GM03348 (cell line): Measurements from ENCODE around the gene TOLLIP.

ENCODE experiments used
- DNase-seq: peaks from one replicate; pipeline ENCODE4 v3.0.0; 2012; ENCODE audit warnings: low spot score

The TOLLIP gene

DNA sequence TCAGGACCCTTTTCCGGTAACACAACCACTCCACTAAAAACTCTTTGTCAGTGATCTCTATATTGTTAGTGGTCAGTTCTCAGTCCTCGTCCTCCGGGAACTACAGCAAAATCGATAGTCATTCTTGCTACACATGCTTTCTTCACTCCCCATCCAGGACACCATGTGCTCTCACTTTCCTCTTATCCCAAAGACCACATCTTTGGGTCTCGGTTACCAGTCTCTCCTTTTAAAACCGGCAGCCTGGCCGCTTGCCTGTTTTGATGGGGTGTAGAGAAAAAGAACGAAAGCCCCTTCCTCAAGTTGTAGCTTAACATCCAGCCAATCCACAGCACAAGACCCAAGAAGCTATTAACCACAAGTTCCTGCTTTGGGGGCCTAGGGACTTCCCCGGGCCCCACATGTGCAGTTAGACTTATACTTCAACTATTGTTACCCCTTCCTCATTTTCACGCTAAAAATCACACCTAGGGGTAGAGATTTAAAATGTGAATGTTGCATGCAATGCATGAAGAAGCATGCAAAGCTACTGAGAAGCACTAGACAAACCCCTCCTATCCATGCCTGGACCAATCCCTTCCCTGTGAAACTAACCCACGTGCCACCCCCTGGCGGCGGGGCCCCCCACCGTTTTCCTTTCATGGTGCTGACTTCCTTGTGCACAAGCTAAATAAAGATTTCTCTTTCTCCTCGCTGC is 1.5 kb upstream of the TOLLIP start:
- DNase-seq: no peak

DNA sequence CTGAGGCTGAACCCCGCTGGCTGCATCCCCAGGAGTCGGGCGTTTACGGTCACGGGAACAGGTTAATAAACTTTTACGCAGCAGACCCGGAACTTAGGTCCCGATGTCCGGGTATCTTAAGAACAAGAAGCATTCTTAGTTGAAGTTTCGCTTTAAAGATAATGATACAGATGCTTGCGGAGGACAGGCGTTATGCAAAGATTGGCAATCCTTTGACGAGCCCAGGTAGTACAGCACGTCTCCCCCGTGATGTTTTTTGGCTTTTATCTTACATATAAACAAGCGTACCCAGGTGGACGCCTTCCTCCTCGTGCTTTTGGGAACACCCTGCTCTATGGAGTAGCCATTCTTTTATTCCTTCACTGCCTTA is 871 bp upstream of the TOLLIP start:
- DNase-seq: no peak

DNA sequence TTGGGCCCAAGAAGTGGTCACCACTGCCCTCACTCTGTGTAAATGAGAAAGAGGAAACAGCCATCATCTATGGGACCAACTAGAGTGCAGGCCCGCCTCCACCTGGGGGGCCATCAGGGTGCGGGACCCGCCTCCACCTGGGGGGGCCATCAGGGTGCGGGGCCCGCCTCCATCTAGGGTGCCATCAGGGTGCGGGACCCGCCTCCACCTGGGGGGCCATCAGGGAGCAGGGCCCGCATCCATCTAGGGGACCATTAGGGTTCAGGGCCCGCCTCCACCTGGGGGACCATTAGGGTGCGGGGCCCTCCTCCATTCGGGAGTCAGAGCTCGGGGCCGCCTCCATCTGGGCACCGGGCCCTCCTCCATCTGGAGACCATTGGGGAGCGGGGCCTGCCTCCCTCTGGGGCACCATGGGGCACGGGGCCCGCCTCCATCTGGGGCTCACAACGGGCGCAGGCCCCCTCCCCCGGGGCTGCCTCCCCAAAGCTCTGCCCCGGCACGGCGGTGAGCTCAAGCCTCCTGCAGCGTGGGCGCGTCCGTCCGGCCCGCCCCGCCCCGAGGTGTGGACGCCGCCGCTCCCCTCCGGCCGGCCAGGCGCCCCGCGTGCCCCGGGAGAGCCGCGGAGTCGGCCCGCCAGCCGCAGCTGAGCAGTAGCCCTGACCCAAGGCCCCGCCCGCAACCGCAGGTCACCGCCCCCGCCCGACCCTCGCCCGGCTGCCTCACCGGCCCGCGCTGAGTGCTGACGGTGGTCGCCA is 512 bp downstream of the TOLLIP start:
- peak; percentile 88 for DNase-seq

DNA sequence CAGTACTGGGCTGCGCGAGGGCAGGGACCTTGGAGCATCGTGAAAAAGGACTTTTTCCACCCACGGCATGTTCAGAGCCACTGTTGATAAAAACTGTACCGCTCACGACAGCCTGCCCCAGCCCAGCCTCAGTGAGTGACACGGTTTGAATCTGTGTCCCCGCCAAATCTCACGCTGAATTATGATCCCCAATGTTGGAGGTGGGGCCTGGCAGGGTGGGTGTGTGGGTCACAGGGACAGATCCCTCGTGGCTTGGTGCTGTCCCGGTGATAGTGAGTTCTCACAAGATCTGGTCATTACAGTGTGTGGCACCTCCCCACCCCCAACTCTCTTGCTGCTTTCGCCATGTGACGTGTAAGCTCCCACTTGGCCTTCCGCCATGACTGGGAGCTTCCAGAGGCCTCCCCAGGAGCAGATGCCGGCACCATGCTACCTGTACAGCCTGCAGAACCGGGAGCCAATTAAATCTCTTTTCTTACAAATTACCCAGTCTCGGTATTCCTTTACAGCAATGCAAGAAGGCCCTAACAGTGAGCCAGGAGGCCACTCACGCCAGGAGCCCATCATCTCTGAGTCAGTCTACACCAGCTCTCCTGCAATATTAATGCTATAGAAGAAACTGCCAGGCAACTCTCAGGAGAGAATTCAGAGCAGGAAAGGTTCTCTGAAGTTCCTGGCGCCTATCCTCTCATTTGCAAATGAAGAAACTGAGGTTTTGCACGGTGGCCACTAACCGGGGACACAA is 1.3 kb downstream of the TOLLIP start:
- DNase-seq: peak; percentile 55

DNA sequence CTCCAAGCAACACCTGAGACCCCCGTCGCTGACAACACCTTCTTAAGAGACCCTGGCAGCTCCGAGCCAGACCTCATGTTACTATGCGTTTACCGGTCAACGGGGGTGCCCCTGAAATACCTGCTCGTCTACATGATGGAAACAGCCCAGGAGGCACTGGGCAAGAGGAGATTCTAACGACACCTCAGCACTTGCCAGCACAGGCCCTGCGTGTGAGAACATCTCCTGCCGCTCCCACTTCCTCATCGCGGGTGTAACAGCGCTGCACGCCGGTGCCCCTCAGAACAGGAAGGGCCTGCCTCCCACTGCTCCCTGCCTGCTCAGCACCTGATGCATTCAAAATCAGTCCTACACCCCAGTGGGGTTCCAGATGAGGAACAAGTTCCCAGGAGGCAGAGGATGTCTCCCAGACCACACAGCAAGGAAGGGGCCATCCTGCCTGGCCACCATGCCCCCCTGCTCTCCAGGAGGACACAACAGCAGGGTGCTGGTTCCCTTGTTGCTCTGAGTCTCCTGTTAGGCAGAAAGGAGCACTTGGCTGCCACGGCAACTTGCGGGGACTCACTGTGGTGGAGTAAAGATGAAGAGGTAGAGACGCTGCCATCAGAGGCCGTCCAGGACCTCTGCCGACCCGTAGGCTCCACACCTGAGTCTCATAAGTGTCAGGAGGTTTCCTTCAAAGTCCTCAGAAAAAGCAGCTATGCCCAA is 2.1 kb downstream of the TOLLIP start:
- no peak for DNase-seq

DNA sequence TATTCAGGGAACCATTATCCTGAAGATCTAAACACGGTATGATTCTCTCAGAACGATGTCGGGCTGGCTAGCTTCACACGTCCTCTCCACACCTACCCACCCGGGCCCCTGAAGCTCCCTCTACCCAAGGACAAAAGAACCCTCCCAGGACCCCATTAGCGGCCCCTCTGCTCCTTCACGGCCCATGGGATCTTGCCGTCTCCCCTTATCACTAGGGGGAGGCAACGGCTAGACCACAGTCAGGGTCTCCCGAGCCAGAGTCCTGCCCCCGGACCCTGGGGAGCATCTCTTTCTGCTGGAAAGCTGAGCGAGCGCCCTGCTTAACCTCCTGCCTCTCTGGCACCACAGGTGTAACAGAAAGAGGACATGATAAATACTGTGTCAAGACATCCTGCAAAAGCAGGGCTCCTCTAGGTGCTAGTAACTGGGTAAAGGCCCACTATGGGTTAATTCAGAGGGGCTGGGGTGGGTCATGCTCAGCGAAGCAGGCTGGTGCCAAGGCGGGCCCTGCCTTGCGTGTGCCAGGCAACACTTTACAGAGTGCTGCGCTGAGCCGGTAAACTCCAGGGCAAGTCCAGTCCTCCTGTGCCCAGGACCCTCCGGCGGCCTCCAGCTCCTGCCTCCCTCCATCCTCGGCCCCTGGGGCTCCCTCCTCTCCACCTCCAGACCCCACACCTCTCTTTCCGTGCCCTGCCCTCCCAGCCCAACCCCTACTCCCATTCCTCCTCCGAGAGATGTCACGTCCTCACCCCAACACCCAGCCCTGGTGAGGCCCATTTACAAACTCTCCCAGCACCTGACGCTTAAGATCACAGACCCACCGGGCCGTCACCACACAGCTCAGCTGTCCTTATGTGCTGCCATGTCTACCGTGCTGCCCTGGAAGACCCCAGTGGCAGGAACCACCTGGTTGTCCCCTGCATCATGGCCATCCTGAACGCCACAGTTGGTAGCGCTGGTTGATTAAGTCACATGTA is 3.0 kb downstream of the TOLLIP start:
- DNase-seq: no peak

DNA sequence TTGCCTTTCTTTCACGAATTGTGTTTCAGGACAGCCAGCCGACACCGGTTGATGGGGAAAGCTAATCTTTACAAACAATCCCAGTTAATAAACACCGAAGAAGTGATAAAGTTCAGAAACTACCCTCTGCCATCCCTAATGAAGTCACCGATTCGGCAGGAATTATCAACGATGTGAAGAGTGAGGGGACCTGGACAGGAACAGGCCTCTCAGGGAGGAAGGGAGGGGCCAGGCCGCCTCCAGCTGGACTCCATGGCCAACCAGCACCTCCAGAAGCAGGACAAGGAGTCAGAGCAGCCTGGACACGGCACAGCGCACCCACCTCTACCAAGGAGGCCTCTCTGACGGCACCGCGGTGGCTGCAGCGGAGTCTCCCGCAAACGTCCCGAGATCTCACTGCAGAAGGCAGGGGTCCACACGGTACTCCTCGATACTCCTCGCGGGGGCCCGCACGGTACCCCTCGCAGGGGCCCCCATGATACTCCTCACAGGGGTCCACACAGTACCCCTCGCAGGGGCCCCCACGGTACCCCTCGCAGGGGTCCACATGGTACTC is 3.9 kb downstream of the TOLLIP start:
- DNase-seq: no peak

DNA sequence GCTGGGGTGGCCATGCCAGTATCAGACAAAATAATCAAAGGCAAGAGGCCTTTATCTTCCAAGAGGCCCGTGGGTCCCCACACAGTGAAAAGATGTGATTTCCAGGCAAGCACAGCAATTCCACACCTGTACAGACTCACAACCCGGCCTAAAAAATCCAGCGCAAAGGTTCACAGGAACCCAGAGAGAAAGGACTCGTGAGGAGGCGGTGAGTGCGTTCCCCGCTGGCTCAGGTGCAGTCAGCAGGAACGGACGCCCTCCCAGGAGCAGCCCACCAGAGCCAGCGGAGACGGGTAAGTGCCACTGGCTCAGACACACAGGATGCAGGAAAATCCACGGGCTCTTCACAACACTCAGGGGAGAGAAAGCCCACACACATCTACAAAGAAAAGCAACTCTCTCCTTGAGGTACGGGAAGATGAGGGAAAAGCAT is 4.4 kb downstream of the TOLLIP start:
- no peak for DNase-seq

DNA sequence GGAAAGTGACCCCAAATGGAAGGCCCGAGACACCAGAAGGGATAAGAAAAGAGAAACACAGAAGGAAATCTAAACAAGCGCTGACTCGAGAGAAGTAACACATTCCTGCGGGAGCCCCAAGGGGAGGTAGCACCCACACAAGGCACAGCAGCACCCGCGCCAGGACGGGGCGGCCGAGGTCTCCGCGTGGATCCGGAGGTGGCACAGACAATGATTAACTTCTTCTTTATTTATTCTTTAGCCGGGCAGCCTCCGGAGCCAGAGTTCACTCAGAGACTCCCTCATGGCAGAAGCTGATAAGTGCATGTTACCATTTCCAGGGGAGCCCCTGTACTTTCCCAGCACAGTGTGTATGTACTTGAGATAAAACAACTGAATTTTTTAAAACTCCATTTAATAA is 5.1 kb downstream of the TOLLIP start:
- DNase-seq: no peak

DNA sequence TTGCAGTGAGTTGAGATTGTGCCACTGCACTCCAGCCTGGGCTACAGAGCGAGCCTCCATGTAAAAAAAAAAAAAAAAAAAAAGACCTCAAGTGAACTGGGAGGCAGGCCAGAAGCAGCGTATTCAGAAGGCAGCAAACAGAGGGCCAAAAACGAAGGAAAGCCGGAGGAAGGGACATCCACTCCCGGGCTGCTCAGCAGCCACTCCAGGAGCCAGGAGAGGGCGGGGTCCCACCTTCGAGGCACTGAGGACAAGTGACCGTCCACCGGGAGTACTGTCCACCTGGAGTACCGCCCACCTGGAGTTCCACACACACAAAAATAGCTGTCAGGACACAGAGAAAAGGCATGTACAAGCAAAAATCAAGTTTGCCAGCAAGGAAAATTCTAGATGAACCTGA is 5.5 kb downstream of the TOLLIP start:
- no peak for DNase-seq

DNA sequence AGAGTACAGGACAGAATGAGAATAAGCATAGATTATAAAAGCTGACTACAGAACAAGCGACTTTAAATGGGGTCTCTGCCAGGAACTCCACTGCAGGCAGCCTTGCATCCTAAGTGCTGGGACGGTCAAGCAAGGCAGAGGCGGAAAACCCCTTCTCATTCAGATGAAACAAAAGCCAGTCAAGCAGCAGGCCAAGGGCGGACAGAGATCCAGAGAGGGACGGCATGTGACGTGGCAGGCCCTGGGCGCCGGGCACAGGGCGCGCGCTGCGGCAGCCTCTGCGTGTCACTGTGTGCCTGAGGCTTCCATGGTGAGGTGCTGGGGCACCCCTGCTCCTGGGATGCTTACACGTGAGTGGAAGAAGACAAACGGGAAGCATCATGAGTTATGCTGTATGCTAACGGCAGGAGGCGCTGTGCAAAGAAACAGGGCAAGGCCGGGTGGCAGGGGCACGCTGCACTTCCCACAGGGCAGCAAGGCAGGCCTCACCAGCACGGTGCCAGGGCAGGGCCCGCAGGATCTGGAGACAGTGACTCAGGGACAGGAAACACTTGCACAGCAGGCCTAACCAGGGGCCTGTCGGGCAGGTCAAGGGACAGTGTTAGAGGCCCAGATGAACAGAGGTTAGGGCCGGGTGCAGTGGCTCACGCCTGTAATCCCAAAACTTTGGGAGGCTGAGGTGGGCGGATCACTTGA is 6.2 kb downstream of the TOLLIP start:
- DNase-seq: no peak

DNA sequence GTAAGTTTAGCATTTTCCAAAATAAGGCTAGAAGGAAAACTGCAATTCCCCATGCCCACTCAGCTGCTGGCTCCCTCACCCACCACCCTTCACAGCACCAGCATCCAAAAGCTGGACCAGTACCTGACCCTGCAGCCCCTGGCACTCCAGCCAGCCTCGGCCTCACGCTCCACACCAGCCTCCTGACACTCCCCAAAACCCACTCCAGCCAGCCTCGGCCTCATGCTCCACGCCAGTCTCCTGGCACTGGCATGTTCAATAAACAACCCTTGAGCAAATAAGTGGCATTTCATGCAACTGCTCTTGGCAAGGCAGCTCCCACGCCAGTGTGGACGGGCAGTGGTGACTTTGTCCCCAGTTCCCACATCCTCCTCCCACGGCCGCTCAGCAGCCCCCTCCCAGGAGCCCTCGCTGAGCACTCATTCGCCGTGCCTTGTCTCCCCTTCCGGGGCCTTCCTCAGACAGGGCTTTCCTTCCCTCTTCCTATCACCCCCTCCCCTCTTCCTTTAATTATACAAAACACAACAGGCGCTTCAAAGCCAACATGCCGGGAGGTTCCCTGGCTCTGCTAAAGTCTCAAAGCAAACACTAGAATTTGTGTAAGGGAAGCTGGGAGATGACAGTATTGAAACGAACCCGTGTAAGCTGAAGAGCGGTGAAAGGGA is 6.8 kb downstream of the TOLLIP start:
- no peak for DNase-seq

DNA sequence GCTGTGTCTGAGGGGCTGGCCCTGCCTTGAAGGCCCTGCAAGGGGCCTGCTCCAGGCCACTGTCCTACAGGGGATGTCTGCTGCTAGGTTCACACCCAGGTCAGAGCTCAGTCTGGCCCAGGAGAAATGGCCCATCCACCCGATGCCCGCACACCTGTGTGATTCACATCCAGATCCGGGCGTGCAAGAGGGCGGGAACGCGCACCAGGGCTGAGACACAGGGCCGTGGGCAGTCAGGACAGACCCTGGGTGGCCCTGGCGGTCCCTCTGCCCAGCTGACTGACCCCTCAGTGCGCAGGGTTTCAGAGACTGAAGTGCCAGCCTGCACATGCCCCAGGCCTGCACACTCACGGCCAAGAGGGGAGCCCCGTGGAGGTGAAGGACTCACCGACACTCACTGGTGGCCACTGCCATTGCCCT is 7.4 kb downstream of the TOLLIP start:
- DNase-seq: no peak

DNA sequence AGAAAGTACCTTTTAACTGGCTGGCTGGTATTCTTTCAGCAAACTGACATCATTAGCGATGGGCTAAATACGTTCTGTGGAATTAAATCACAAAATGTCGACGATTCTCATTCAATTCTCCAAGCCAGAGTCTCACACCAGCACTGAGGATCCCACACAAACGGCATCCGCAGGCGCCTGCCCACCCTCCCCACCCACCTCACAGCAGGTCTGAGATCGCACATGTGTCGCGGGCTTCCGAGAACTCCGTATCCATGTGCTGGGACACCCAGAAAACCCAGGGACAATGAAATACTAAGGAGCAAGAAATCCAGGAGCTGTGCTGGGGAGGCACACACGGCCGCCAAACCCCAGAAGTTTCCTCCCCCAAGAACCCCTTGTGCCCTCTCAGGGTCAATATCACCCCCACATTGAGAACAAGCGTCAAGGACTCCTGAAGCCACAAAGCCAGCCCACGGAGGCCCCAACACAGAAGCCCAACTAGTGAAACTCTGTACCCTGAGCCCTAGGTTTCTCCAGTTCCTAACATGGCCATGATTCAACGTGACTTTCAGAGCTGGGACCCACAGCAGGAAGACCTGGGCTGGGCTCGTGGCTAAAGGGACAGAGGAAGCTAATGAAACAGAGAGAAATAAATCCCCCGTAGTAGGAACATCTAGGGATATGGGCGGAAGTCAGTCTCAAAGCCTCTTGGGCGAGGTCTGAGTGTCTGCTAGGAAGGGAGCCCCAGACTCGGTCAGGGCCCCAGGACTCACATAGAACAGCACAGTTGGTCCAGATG is 8.0 kb downstream of the TOLLIP start:
- no peak for DNase-seq

DNA sequence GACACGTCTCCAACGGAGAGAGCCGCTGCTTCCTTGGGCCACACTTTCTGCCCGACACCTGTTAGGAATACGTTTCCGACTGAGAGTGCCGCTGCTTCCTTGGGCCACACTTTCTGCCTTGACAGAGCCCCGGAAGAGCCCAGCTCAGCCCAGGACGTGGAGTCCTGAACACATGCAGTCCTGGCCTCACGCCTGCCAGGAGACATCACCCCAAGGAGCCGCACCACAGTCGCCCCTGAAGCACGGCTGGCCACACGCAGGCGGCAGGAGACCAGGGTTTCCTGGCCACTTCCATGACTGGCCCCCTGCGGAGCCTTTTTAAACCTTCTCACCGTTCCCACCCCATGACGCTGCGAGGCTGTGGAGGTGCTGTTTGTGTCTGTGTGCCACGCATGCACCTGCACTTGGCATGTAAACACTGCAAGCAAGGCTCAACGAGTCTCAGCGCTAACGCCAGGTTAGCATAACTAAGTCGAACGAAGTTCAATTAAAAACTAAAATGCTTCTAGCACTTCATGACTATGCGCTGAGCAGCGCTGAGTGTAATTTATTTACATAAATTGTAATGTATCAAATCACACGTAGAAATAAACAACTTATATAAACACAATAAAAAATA is 8.8 kb downstream of the TOLLIP start:
- DNase-seq: no peak

DNA sequence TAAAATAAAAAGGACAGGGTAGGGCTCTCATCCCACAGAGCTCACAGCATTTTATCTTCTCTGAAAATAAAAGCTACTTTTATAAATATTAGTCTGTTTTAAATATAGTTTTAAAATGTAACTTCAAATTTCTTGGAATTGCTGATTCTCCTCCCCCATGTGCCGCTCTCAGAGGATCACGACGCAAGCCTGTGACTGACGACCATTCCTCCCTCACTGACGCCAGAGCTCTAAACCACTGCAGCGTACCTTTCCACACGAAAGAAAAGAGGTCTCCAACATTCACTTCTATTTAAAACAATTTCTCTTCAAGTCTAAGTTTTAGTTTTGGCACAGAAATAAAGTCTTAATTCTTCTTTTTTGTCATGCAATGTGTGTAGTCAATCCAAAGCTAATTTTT is 9.3 kb downstream of the TOLLIP start:
- DNase-seq: no peak

DNA sequence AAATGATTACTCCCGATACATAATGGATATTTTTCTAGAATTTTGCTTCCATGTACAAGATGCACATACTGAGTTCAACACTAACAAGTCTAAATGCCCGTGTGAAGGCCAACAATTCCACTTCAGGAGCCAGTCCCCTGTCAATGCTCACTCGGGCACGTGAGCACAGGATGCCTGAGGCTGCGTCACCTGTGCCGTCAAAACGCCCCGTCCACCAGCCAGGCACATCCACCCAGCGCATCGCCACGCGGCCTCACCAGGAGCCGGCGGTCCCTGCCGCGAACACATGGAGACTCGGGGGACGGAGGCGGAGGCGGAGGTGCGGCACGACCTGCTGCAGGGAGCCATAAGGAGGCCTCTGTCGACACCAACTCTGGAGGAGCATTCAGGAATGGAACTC is 9.8 kb downstream of the TOLLIP start:
- no peak for DNase-seq

DNA sequence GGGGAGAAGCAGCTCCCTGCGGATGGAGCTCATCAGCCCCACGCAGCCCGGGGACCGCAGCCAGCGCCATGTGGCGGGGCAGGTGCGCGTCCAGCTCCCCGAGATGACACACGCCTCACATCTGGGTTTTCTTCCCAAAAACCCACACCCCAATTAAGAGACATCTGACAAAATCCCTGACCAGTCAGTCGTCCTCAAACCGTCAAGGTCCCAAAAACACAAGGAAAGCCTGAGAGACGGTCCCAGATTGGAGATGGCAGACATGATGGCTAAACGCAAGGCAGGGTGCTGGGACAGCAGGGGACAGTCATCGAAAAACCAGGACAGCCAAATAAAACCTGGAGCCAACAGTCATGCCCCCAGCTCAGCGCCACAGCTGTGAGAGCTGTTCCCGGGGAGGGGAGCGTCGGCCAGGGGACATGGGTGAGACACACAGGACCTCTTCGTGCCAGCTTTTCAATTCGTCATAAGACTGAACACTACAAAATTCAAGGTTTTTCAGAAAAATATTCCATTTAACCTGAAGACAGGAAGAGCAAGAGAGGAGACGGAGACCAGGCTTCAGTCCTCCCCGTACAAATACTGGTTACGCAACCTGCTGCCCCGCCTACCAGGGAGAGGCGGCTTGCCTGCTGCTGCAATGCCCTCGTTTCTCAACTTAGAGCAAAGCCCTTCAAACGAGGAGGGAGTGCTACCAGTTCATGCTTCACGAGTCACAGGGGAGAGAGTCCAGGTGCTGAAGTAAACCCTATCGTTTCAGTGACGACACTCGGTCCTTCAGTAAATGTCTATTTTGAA is 10.5 kb downstream of the TOLLIP start:
- peak; percentile 91 for DNase-seq
